Measurements from ENCODE around the gene IFT172.
A peak's percentile ranks its signal among the peaks of the same experiment; 100 is the strongest.

IFT172 gene

DNA sequence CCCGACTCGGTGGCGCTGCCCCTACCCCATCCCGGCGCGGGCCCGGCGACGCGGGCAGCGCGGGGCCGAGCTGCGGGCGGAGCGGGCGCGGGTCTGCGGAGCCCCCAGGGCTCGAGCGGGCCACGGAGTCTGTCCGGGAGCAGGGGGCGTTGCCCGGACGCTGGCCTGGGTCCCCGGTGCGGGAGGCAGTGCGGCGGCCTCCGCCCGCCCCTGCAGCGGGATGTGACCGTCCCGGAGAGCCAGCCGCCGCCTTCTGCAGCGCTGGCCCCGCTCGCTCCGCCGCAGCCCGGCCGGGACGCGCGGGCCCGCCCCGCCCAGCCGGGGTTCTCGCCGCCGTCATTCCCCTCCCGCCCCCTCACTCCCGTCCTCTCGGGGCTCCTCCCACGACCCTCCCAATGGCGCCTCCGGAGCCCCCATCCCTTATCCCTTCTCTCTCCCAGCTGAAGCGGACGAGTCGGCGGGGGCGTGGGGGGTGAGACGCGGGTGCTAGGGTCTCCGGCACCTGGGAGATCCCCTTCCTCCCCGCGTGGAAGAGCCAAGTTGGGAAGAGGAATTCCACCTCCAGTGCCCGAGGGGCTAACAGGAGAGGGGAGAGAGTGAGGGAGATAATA is 5.5 kb upstream of the IFT172 start, which contains the start of gene FNDC4:
FNDC4 (minus strand) TSS at position 257 of the 611 bp plus-strand sequence. CDS start 521 bp downstream, outside the sequence.
- no peak for DNase-seq (ENCODE audit: low read depth)

DNA sequence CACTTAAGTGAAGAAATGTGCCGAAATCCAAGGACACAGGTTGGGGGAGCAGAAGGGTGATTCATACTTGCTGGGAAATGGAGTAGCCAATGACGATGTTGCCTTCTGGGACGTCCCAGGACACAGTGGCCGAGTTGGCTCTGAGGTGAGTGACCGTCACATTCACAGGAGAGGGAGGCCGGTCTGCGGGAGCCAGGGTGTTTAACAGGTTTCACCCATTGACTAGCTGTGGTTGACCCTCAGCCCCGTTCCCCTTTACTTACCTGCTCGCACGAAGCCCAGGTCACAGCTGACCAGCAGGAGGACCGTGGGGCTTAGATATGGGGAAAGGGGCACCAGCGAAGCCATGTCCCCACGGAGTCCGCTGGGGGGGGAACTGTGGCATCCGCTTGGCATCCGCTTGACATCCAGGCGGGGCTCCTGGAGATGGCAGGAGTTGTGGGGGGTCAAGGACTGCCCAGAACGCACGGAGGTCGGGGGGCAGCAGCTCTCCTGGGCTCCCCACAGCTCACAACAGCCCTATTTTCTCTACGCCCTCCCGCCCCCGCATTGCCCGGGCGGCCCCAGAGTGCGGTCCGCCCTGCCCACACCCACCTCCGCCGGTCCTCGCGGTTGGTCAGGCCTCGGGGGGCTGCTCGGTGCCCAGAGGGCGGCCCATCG is 4.9 kb upstream of the IFT172 start:
- no peak for DNase-seq (ENCODE audit: low read depth)

DNA sequence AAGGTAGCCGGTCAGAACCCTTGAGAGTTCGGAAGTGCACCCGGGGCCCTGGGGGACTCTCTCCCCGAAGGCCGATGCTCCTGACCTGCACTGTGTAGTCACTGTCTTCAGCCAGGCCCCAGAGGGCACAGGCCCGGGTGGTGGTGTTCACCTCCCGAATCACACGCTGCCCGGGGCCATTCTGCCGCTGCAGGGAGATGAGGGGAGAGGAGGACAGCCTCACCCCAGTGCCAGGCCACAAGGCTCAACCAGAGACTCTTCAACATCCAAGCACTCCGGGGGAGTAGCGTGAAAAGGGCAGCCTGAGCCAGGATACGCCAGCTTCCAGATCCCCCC is 4.4 kb upstream of the IFT172 start:
- no peak for DNase-seq (ENCODE audit: low read depth)

DNA sequence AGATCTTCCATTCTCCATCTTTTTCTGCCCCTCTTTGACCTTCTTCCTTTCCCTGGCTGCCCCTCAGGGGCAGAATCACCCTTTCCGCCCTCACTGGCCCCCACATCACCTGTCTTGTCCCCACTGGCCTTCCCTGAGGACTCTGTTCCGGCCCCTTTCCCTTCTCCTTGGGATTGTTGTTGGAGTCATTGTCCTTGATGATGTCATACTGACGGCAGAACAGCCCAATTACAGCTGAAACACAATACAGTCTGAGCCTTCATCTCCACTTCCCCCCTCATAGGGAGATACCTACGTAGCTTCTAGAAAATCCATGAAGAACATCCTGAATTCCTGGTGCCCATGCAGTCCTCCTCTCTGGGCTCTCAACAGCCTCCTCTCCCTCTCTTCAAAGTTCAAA is 3.0 kb upstream of the IFT172 start:
- DNase-seq (ENCODE audit: low read depth) = no peak

DNA sequence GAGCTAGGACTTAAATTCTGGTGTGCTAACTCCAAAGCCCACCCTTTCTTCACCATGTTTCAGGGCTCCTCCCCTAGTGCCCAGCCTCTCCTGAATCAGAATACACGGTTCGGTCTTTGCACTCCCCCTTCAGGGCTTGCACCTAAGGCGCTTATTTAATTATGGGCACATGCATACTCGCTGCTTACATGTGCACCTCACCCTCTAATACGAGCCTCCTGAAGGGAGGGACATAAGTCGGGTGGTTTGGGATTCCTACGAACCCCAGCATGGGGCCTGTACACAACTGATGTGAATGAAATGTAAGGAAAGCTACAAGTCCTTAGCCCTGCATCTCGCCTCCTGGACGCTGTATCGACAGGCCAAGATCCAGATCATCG is 435 bp downstream of the IFT172 start:
- no peak for DNase-seq (ENCODE audit: low read depth)

DNA sequence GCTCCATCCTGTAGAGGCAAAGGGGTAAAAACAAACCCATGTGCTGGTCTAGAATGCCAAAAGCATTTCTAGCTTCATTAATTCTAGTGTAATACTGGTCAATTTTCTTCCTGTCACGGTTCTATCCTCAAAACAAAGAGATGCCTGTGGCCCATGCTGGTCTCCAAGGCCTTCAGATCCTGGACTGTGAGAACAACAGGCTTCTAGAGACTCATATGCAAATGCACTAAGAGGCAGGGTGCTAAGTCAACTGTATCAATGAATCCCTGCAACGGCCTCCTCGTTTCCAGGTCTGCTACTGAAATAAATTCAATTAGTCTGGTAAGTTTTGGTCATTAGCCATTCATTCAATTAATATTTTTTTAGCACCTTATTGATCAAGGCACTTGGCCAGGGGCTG is 4.0 kb downstream of the IFT172 start:
- DNase-seq (ENCODE audit: low read depth) = no peak

DNA sequence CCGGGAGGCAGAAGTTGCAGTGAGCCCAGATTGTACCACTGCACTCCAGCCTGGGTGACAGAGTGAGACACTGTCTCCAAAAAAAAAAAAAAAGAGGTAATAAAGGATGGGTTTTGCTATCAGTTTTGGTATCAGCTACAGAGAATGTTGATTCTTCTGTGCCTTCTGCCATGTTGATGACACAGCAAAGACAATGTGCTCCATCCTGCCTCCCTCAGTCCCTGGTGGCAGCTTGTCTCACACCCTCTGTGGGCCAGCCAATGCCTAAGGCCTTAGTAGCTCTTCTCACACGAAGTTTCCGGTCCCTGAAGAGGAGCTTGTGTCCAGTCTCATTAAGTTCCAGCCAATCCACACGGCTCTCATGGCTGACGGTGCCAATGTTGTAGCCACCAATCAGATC is 17.6 kb downstream of the IFT172 start:
- DNase-seq (ENCODE audit: low read depth) = no peak

DNA sequence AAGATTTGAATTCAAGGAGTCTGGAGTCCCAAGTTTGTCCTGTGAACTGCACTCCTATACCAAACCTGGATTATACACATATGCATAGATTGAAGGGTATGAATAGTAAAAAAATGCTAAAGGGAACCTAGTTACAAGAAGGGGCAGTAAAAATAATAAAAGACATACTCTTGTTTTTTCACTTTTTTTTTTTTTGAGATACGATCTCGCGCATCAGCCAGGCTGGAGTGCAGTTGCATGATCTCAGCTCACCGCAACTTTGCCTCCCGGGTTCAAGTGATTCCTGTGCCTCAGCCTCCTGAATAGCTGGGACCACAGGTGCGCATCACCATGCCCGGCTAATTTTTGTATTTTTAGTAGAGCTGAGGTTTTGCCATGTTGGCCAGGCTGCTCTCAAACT is 25.1 kb downstream of the IFT172 start:
- no peak for DNase-seq (ENCODE audit: low read depth)

DNA sequence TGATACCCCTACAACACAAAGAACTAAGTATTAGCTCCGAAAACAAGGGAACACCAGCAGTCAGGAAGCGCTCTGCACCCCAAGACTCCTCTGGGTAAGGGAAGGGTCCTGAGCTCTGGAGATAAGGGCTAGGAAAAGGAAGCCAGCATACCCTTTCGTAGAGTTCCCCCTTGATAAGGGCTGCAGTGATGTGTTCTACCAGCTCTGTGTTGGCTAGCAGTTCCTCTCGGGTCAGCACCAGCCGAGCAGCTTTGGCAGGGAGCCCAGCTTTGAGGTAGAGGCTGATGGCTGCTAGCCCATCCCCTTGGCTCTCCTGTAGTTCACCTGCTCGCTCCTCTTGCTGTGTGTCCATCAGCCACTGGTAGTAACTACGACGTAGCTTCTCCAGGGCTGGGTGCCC is 28.4 kb downstream of the IFT172 start:
- no peak for DNase-seq (ENCODE audit: low read depth)

DNA sequence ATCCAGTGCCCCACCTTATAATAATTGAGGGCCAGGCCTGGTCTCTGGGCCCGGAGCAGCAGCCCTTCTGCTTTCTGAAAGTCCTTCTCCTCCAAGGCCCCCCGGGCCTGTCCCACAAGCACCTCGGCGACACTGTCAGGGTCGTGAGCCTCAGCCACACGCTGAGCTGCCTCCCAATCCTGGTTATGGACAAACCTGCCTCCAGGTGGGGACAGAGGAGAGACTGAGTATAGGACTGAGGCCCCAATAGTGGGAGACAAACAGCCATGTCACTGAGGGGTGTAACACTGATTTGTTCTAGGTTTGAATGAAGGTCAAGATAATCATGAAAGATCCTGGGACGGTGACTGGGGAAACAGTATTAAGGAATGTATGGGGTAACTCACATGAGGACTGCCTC is 35.6 kb downstream of the IFT172 start:
- no peak for DNase-seq (ENCODE audit: low read depth)

DNA sequence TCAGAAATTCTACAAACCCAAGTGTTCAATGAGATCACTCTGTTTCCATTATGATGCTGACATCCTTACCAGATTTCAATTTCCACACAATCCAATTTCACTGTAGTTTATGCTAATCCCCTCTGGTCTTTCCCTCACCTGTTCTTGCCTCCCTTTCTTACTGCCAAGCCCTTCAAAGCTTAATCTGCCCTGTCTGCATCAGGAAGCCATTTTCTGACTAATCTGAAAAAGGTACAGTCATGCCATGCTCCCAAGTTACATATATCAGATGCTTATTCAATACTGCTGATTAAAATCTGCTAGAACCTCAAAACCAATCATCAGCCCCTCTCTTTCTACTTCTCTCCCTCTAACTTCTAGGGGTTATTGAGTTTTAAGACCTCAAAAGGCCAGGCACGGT is 38.4 kb downstream of the IFT172 start:
- DNase-seq (ENCODE audit: low read depth) = no peak

DNA sequence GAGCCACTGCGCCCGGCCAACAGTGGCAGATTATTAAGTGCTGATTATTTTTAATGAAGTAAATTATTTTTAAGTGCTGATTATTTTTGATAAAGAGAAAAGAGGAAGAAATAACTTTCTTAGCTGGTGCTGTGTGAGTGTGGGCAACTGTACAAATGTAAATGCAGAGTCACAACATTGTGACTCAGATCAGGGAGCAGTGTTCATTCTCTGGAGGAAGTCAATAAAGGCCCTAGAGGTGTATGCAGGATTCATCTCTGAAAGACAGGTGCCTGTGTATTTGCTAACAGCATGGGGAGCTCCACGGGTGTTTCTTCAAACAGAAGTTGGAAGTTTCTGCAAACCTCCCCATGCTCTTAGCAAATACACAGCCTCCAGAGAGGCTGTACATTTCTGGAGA is 41.2 kb downstream of the IFT172 start:
- DNase-seq (ENCODE audit: low read depth) = no peak

DNA sequence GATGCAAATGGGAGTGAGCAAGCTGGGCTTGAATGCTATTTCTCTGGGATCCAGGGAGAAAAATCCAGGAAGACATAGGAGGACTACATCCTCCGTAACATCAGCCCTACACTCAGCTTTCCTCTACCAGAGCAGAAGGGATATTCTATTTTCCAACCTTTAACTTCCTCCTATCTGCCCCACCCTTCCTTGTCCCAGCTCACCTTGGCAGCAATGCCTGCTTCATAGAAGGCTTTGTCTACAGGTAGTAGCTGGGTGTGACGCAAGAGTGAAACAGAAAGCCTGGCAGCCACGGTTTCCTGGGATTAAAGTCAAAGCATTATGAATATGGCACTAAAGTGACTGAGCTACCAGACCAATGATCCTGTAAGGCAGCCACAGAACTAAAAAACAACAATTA is 43.5 kb downstream of the IFT172 start:
- DNase-seq (ENCODE audit: low read depth) = no peak

DNA sequence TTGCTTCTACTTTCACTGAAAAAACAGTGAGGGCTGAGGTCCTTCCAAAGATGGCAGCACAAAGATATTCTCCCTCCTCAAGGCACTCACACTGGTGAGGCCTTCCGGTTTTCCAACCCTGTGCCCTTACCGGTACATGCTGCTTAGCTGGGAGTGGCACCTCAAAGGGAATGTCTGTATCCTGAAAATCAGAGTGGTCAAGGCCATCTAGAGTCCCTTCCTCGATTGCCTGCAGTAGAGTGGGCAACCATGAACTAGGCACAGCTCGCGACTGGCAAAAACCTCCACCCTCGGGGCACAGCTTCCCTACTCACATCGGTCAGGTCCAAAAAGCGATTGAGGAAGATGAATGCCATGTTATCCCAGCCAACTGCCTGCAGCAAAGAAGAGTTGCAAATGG is 43.9 kb downstream of the IFT172 start:
- no peak for DNase-seq (ENCODE audit: low read depth)

DNA sequence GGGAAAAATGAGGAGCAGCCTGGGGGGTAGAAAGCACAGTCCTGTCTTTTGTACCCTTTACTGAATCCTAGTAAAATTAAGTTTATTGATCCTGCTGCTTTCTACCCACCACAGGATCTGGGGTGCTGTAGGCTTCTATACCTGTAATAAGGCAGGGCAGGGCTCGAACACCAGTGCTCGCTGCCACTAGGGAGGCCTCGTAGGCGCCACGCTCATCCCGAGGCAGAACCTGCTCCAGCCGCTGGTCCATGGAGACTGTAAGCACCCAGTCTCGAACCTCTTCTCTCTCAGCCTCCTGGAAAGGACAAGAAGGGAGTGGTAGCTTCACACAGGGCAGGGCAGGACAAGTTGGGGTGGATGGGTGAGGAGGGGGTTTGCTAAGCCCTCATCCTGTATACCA is 44.4 kb downstream of the IFT172 start:
- DNase-seq (ENCODE audit: low read depth) = no peak

DNA sequence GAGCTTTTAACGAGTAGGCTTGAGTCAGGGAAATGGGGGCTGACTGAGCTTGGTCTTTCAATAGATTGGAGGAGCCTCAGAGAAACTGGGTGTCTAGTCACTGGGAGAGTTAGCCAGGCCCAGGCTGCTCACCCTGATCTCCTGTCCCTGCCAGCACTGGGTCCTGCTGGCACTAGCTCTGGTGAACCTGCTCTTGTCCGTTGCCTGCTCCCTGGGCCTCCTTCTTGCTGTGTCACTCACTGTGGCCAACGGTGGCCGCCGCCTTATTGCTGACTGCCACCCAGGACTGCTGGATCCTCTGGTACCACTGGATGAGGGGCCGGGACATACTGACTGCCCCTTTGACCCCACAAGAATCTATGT is 46.6 kb downstream of the IFT172 start:
- no peak for DNase-seq (ENCODE audit: low read depth)

DNA sequence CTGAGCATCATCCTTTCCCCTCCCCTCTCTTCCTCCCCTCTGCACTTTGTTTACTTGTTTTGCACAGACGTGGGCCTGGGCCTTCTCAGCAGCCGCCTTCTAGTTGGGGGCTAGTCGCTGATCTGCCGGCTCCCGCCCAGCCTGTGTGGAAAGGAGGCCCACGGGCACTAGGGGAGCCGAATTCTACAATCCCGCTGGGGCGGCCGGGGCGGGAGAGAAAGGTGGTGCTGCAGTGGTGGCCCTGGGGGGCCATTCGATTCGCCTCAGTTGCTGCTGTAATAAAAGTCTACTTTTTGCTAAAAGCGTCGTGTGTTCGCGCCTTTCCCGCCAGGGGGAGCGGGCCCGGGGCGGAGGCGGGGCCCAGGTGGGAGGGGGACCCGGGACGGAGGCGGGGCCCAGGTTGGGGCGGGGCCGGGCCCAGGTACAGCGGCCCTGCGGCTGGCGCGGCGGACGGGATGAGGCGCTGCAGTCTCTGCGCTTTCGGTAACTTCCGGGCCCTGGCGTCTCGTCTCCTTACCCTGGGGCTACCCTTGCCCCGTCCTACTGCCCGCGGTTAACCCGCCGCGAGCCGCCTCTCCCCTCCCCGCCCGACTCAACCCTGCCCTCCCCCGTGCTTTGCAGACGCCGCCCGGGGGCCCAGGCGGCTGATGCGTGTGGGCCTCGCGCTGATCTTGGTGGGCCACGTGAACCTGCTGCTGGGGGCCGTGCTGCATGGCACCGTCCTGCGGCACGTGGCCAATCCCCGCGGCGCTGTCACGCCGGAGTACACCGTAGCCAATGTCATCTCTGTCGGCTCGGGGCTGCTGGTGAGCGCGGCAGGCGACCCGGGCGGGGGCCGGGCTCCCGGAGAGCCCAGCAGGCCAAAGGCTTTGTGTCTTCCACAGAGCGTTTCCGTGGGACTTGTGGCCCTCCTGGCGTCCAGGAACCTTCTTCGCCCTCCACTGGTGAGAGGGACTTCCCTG is 47.3 kb downstream of the IFT172 start, which contains the start of gene KRTCAP3:
KRTCAP3 (plus strand) TSS at position 424 of the 962 bp plus-strand sequence; CDS start at position 456, 32 bp downstream.
- peak; percentile 37 for DNase-seq (ENCODE audit: low read depth)

DNA sequence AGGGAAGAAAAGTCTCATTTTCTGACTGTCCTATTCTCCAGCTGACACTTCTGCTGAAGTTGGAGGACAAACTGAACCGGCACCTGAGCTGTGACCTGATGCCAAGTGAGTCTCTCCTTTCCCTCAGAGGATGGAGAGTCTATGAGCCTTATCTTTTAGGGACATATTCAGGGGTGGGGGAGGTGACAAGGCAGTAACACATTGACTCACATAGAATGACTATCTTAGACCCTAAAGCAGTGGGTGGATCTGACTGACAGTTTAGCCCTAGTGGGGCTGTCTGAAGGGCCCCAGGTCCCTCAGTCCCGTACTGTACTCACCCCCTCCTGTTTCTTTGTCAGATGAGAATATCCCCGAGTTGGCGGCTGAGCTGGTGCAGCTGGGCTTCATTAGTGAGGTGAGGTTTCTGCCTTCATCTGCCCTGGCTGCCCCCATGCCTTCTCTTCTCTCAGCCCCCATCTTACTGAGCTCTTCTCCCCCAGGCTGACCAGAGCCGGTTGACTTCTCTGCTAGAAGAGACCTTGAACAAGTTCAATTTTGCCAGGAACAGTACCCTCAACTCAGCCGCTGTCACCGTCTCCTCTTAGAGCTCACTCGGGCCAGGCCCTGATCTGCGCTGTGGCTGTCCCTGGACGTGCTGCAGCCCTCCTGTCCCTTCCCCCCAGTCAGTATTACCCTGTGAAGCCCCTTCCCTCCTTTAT is 48.2 kb downstream of the IFT172 start:
- DNase-seq (ENCODE audit: low read depth) = no peak

DNA sequence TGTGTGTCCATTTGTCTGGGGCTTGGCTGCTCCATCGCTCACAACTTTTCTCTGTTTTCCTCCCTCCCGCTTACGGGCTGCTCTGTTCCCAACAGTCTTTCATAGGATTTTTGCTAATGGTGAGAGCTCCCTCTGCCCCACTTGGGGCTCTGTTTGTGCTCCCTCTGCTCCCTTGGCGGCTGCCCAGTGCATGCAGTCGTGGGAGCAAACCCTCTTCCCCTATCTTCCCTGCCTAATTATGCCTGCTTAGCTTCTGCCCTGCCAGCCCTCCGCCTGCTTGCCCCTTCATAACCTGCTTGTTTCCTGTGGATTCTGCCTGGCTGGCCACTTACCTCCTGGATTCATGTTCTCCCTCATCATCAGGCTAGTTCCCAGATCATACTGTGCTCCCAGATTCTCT is 53.9 kb downstream of the IFT172 start:
- DNase-seq (ENCODE audit: low read depth) = no peak

DNA sequence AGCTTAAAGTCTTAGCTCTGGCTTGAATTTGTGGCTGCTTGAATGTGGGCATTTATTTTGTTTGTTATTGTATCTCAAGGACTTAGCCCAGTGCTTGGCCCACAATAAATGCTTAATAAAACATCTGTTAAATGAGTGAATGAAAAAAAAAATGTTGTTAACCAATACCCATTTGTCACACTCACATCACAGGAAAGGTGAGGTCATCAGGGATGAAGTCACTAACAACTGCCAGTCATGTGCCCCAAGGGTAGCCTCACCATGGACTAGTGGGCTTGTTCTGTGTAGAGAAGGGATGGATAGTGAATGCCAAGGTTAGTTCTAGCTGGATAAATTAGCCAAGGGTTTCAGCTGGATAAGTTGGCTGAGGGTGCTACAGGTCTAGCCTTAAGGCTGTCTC is 58.1 kb downstream of the IFT172 start:
- peak; percentile 16 for DNase-seq (ENCODE audit: low read depth)

DNA sequence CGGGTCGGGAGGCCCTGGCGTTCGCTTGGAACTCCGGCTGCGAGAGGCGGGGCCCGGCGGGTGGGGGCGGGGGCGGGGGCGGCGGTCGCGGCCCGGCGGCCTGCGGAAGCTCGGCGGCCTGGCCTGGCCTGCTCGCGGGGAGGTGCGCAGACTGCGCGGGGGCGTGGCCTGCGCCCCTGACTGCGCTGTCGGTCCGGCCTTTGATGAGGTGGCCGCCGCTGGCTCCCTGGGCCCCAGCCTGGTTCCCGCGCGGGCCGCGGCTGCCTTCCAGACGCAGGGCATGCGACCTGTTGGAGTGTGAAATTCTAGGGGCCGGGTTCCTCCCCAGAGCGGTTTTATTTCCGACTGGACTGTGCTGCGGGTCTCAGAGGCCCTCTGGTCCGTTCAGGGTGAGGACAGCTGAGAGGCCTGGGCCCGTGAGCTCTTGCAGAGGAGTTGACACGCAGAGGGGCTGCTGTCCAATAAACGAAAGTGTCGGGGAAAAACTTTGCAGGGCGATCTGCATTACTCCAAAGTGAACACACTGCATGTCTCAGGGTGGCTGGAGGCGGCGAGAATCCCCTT is 60.5 kb downstream of the IFT172 start:
- DNase-seq (ENCODE audit: low read depth) = peak; percentile 63

All from T-helper 22 cell (primary cell).